Prostate gland (tissue), 2 donors: ENCODE data around the gene TPSD1.

ENCODE experiments used
- CTCF ChIP-seq, 4 experiments: fragments of 200-600 bp in 2 of 4; fragments of 450-650 bp in 2 of 4; sonication (generic) in 2 of 4; IDR thresholded peaks; 1 replicate in 3 of 4; 2 replicates in 1 of 4; pipeline ENCODE4 v1.5.1; 2016 to 2019; ENCODE audit warnings: antibody characterized with exemption in 4 of 4, mild to moderate bottlenecking in 2 of 4, moderate library complexity in 2 of 4
- POLR2A ChIP-seq: fragments of 450-650 bp; IDR thresholded peaks from one replicate; pipeline ENCODE4 v1.6.1; 2016; ENCODE audit warnings: antibody characterized with exemption, mild to moderate bottlenecking

- TF ChIP-seq CTCF (IDR thresholded peaks at IDR 0.05) (no peak), POLR2A (no peak)
Observed at GRCh38 chr16:1220098-1220728, 35.7 kb upstream of the TPSD1 start.
